Effector memory CD4-positive, alpha-beta T cell (primary cell): ENCODE results near the gene ZIC3.

Experiments
- DNase-seq, 3 donors: peaks; one replicate each; pipeline ENCODE4 v3.0.0-alpha.2; 2020
- H3K27ac ChIP-seq: 2 replicates; pipeline ENCODE4 v1.7.0; 2013; ENCODE audit warnings: mild to moderate bottlenecking, low read length, moderate library complexity; ENCODE audit not compliant: insufficient read depth, poor library complexity, severe bottlenecking
- H3K27me3 ChIP-seq: replicated peaks from 2 replicates; pipeline ENCODE4 v1.7.0; 2013; ENCODE audit warnings: mild to moderate bottlenecking, low read length; ENCODE audit not compliant: insufficient read depth, control insufficient read depth, poor library complexity, severe bottlenecking
- H3K36me3 ChIP-seq: 2 replicates; pipeline ENCODE4 v1.7.0; 2013; ENCODE audit warnings: mild to moderate bottlenecking, low read length, moderate library complexity; ENCODE audit not compliant: control insufficient read depth, insufficient read depth
- H3K4me1 ChIP-seq: 2 replicates; pipeline ENCODE4 v1.7.0; 2013; ENCODE audit warnings: low read length, mild to moderate bottlenecking; ENCODE audit not compliant: control insufficient read depth, insufficient read depth, poor library complexity, severe bottlenecking
- H3K4me3 ChIP-seq: 2 replicates; pipeline ENCODE4 v1.7.0; 2013; ENCODE audit warnings: low read length, low read depth, mild to moderate bottlenecking; ENCODE audit not compliant: insufficient read depth, poor library complexity, severe bottlenecking
- H3K9me3 ChIP-seq: 2 replicates; pipeline ENCODE4 v1.7.0; 2013; ENCODE audit warnings: mild to moderate bottlenecking, low read length, moderate library complexity; ENCODE audit not compliant: control insufficient read depth

ZIC3 gene

GRCh38 chrX:137562096-137562495, 3.8 kb upstream of the ZIC3 start:
- no peak overlapping the region for H3K4me3 ChIP-seq
- no peak overlapping the region for H3K27ac ChIP-seq
- peaks cover 5% of the 10 kb centered on the region for H3K27me3 ChIP-seq
- H3K4me1 ChIP-seq: no peaks in the 10 kb centered on the region
- no peaks in the 10 kb centered on the region for H3K36me3 ChIP-seq
- DNase-seq: no peak
- H3K9me3 ChIP-seq: no peaks in the 10 kb centered on the region

GRCh38 chrX:137563681-137564651, 2.0 kb upstream of the ZIC3 start:
- Histone ChIP-seq H3K36me3 (no peaks in the 10 kb centered on the region), H3K9me3 (no peaks in the 10 kb centered on the region), H3K4me1 (no peaks in the 10 kb centered on the region), H3K4me3 (no peak overlapping the region), H3K27ac (no peak overlapping the region), H3K27me3 (peaks cover 15% of the 10 kb centered on the region)
- DNase-seq: no peak

GRCh38 chrX:137565318-137565904, 516 bp upstream of the ZIC3 start:
- no peaks in the 10 kb centered on the region for H3K36me3 ChIP-seq
- no peak overlapping the region for H3K27ac ChIP-seq
- no peak for DNase-seq
- no peaks in the 10 kb centered on the region for H3K4me1 ChIP-seq
- peaks cover 19% of the 10 kb centered on the region for H3K27me3 ChIP-seq
- H3K4me3 ChIP-seq: no peak overlapping the region
- H3K9me3 ChIP-seq: no peaks in the 10 kb centered on the region

- Histone ChIP-seq H3K9me3 (no peaks in the 10 kb centered on the region), H3K27ac (no peak overlapping the region), H3K4me3 (no peak overlapping the region), H3K4me1 (no peaks in the 10 kb centered on the region), H3K36me3 (no peaks in the 10 kb centered on the region), H3K27me3 (peaks cover 21% of the 10 kb centered on the region)
- no peak for DNase-seq
These were observed 1.1 kb downstream of the ZIC3 start for GRCh38 chrX:137566746-137567679.

- no peak overlapping the region for H3K4me3 ChIP-seq
These were observed 1.8 kb downstream of the ZIC3 start for GRCh38 chrX:137567682-137568232.

GRCh38 chrX:137568741-137569469, 3.0 kb downstream of the ZIC3 start:
- DNase-seq: no peak
- H3K27me3 ChIP-seq: peaks cover 21% of the 10 kb centered on the region
- H3K4me3 ChIP-seq: no peak overlapping the region

More at GRCh38 chrX:137567682-137568232, 1.8 kb downstream of the ZIC3 start:
- H3K27me3 ChIP-seq: peaks cover 21% of the 10 kb centered on the region
- DNase-seq: no peak
- no peak overlapping the region for H3K27ac ChIP-seq
- no peaks in the 10 kb centered on the region for H3K9me3 ChIP-seq
- no peaks in the 10 kb centered on the region for H3K4me1 ChIP-seq
- no peaks in the 10 kb centered on the region for H3K36me3 ChIP-seq

GRCh38 chrX:137569470-137569891, 3.6 kb downstream of the ZIC3 start:
- Histone ChIP-seq H3K4me1 (no peaks in the 10 kb centered on the region), H3K27ac (no peak overlapping the region), H3K4me3 (no peak overlapping the region), H3K27me3 (peaks cover 21% of the 10 kb centered on the region), H3K36me3 (no peaks in the 10 kb centered on the region), H3K9me3 (no peaks in the 10 kb centered on the region)
- no peak for DNase-seq

More at GRCh38 chrX:137568741-137569469, 3.0 kb downstream of the ZIC3 start:
- Histone ChIP-seq H3K9me3 (no peaks in the 10 kb centered on the region), H3K36me3 (no peaks in the 10 kb centered on the region), H3K27ac (no peak overlapping the region), H3K4me1 (no peaks in the 10 kb centered on the region)

- H3K36me3 ChIP-seq: no peaks in the 10 kb centered on the region
- no peak overlapping the region for H3K27ac ChIP-seq
- no peaks in the 10 kb centered on the region for H3K9me3 ChIP-seq
- H3K4me1 ChIP-seq: no peaks in the 10 kb centered on the region
- peaks cover 6% of the 10 kb centered on the region for H3K27me3 ChIP-seq
- H3K4me3 ChIP-seq: no peak overlapping the region
- no peak for DNase-seq
These were observed 7.6 kb downstream of the ZIC3 start for GRCh38 chrX:137573324-137574101.
